Measurements from ENCODE around the gene GPX1. TPM values are rescaled to one million over a fixed set of nuclear protein-coding genes. Genes with fewer than 3 reads are reported as not detected.
"Not testable (repeated sequence)": the region's sequence is repeated elsewhere in the genome, so short reads cannot be mapped to it uniquely, and the experiment has no call there.

Gene GPX1
- total RNA-seq, 1 experiment from 2014 or later, result 143 TPM

- Mint-ChIP-seq H3K4me3 (ENCODE audit: low read depth, unreplicated experiment) (no peak overlapping the region), H3K36me3 (ENCODE audit: insufficient read depth, unreplicated experiment) (peaks cover 40% of the 10 kb centered on the region), H3K27me3 (ENCODE audit: unreplicated experiment) (no peaks in the 10 kb centered on the region), H3K9me3 (ENCODE audit: low read depth, unreplicated experiment) (no peaks in the 10 kb centered on the region), H3K27ac (ENCODE audit: unreplicated experiment) (no peak overlapping the region), H3K4me1 (ENCODE audit: low read depth, unreplicated experiment) (peaks cover 32% of the 10 kb centered on the region)
- CTCF ChIA-PET, result interaction anchor here (0.5 to 1.4 kb wide), 2 partner anchors 58 to 61 kb away, joined by 3 read pairs; no protein-coding TSS in a partner anchor
- TF ChIP-seq CTCF (IDR thresholded peaks at IDR 0.05; ENCODE audit: unreplicated experiment), result no peak
- no TSS peak for BruUV-seq (replicated peaks)
- intact Hi-C loops (cut with micrococcal nuclease; ENCODE audit: unreplicated experiment), result no loop called here
- no peak for DNase-seq
Observed at GRCh38 chr3:49401766-49402165, 43.6 kb upstream of the GPX1 start.

GRCh38 chr3:49399461-49399860 is 41.3 kb upstream of the GPX1 start:
- Mint-ChIP-seq H3K27ac (ENCODE audit: unreplicated experiment) (no peak overlapping the region), H3K9me3 (ENCODE audit: low read depth, unreplicated experiment) (no peaks in the 10 kb centered on the region), H3K4me3 (ENCODE audit: low read depth, unreplicated experiment) (no peak overlapping the region), H3K27me3 (ENCODE audit: unreplicated experiment) (no peaks in the 10 kb centered on the region), H3K4me1 (ENCODE audit: low read depth, unreplicated experiment) (peaks cover 19% of the 10 kb centered on the region), H3K36me3 (ENCODE audit: insufficient read depth, unreplicated experiment) (peaks cover 45% of the 10 kb centered on the region)
- no TSS peak for BruUV-seq (replicated peaks)
- CTCF ChIA-PET, result no interaction called here
- intact Hi-C loops (cut with micrococcal nuclease; ENCODE audit: unreplicated experiment), result no loop called here
- no peak for DNase-seq
- TF ChIP-seq CTCF (IDR thresholded peaks at IDR 0.05; ENCODE audit: unreplicated experiment), result no peak

GRCh38 chr3:49397470-49397869 is 39.3 kb upstream of the GPX1 start:
- DNase-seq, result no peak
- TF ChIP-seq CTCF (IDR thresholded peaks at IDR 0.05; ENCODE audit: unreplicated experiment), result no peak
- intact Hi-C loops (cut with micrococcal nuclease; ENCODE audit: unreplicated experiment), result no loop called here
- H3K4me3 Mint-ChIP-seq (ENCODE audit: low read depth, unreplicated experiment), result no peak overlapping the region
- H3K36me3 Mint-ChIP-seq (ENCODE audit: insufficient read depth, unreplicated experiment), result peaks cover 57% of the 10 kb centered on the region
- H3K4me1 Mint-ChIP-seq (ENCODE audit: low read depth, unreplicated experiment), result peaks cover 19% of the 10 kb centered on the region
- no peaks in the 10 kb centered on the region for H3K9me3 Mint-ChIP-seq (ENCODE audit: low read depth, unreplicated experiment)
- CTCF ChIA-PET, result interaction anchor here (0.5 to 0.6 kb wide), 2 partner anchors 54 to 242 kb away, joined by 3 to 4 read pairs; no protein-coding TSS in a partner anchor
- BruUV-seq (replicated peaks), result no TSS peak
- no peaks in the 10 kb centered on the region for H3K27me3 Mint-ChIP-seq (ENCODE audit: unreplicated experiment)
- H3K27ac Mint-ChIP-seq (ENCODE audit: unreplicated experiment), result no peak overlapping the region

- H3K4me1 Mint-ChIP-seq (ENCODE audit: low read depth, unreplicated experiment); BruUV-seq (replicated peaks); H3K27ac Mint-ChIP-seq (ENCODE audit: unreplicated experiment); H3K9me3 Mint-ChIP-seq (ENCODE audit: low read depth, unreplicated experiment); intact Hi-C loops (cut with micrococcal nuclease; ENCODE audit: unreplicated experiment); CTCF ChIA-PET; DNase-seq; H3K4me3 Mint-ChIP-seq (ENCODE audit: low read depth, unreplicated experiment); H3K27me3 Mint-ChIP-seq (ENCODE audit: unreplicated experiment): not testable (repeated sequence)
- H3K36me3 Mint-ChIP-seq (ENCODE audit: insufficient read depth, unreplicated experiment), result peaks cover 24% of the 10 kb centered on the region
Observed at GRCh38 chr3:49391310-49391709, 33.2 kb upstream of the GPX1 start.

- Mint-ChIP-seq H3K4me3 (ENCODE audit: low read depth, unreplicated experiment) (no peak overlapping the region), H3K27me3 (ENCODE audit: unreplicated experiment) (no peaks in the 10 kb centered on the region), H3K27ac (ENCODE audit: unreplicated experiment) (no peak overlapping the region), H3K9me3 (ENCODE audit: low read depth, unreplicated experiment) (no peaks in the 10 kb centered on the region), H3K36me3 (ENCODE audit: insufficient read depth, unreplicated experiment) (peaks cover 10% of the 10 kb centered on the region), H3K4me1 (ENCODE audit: low read depth, unreplicated experiment) (no peaks in the 10 kb centered on the region)
- intact Hi-C loops (cut with micrococcal nuclease; ENCODE audit: unreplicated experiment), result no loop called here
- DNase-seq, result no peak
- BruUV-seq (replicated peaks), result no TSS peak
- CTCF ChIA-PET, result interaction anchor here (0.7 kb wide), 1 partner anchor 30 kb away, joined by 3 read pairs; no protein-coding TSS in a partner anchor
- TF ChIP-seq CTCF (IDR thresholded peaks at IDR 0.05; ENCODE audit: unreplicated experiment), result no peak
Observed at GRCh38 chr3:49389297-49389696, 31.1 kb upstream of the GPX1 start.

Data from Calu3 (cell line).